ENCODE data around the gene BAK1. TPM values are rescaled to one million over a fixed set of nuclear protein-coding genes. Genes with fewer than 3 reads are reported as not detected.
A peak's percentile ranks its signal among the peaks of the same experiment; 100 is the strongest.

The BAK1 gene
- total RNA-seq, 1 experiment from 2014 or later, result 45.8 TPM

DNA sequence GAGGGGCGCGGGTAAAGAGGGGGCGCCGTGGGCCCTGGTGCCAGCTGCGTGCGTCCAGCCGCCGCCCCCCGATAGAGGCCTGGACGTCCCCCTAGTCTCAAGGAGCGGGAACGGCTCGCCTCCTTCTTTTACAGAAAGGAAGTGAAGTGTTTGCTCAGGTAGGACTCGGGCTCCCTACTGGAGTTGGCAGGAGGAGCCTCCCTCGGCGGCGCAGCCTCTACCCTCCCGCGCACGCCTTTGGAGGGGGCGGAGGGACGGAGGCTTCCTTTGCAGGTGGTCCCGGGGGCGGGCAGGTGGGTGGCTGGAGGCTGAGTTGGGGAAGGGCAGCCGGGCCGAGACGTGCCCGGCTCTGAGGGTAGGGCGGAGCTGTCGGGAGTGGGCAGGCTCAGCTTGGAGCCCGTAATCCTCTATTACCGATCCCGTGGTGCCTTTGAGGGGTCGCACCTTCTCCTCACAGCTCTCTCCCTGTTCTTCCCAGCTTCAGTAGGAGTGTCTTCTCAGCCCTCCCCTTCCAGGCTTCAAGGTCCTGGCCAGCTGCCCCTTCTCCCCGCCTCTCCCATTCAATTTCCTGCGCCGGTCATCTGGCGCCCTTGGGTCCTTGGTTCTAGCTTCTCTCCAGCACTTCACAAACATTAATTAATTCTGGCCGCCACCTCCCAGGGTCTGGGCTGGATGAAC lies 41.8 kb upstream of the BAK1 start:
- CTCF ChIA-PET, result interaction anchor here (0.7 to 4.1 kb wide), 8 partner anchors 11 to 50 kb away, joined by 3 to 26 read pairs (median 6); no protein-coding TSS in a partner anchor
- TF ChIP-seq CTCF (IDR thresholded peaks at IDR 0.05; ENCODE audit: unreplicated experiment), result no peak
- BruUV-seq (replicated peaks), result no TSS peak
- Mint-ChIP-seq H3K27me3 (ENCODE audit: insufficient read depth, unreplicated experiment) (no peaks in the 10 kb centered on the region), H3K4me1 (ENCODE audit: insufficient read depth, unreplicated experiment) (peaks cover 42% of the 10 kb centered on the region), H3K9me3 (ENCODE audit: unreplicated experiment) (no peaks in the 10 kb centered on the region), H3K36me3 (ENCODE audit: insufficient read depth, unreplicated experiment) (peaks cover 20% of the 10 kb centered on the region), H3K4me3 (ENCODE audit: unreplicated experiment) (peak overlapping the region; percentile 86), H3K27ac (ENCODE audit: low read depth, unreplicated experiment) (peak overlapping the region; percentile 43)
- POLR2A ChIA-PET, result interaction anchor here (0.8 to 5.6 kb wide), 26 partner anchors 7 to 1079 kb away, joined by 3 to 51 read pairs (median 5); partner anchors contain the start of genes BAK1, KIFC1, UQCC2 and ZBTB9
- intact Hi-C loops (cut with micrococcal nuclease), result loop anchor here (2.0 kb wide), 1 partner anchor 51 kb away; no protein-coding TSS in a partner anchor
- DNase-seq (ENCODE audit: unreplicated experiment), result peak; percentile 55

DNA sequence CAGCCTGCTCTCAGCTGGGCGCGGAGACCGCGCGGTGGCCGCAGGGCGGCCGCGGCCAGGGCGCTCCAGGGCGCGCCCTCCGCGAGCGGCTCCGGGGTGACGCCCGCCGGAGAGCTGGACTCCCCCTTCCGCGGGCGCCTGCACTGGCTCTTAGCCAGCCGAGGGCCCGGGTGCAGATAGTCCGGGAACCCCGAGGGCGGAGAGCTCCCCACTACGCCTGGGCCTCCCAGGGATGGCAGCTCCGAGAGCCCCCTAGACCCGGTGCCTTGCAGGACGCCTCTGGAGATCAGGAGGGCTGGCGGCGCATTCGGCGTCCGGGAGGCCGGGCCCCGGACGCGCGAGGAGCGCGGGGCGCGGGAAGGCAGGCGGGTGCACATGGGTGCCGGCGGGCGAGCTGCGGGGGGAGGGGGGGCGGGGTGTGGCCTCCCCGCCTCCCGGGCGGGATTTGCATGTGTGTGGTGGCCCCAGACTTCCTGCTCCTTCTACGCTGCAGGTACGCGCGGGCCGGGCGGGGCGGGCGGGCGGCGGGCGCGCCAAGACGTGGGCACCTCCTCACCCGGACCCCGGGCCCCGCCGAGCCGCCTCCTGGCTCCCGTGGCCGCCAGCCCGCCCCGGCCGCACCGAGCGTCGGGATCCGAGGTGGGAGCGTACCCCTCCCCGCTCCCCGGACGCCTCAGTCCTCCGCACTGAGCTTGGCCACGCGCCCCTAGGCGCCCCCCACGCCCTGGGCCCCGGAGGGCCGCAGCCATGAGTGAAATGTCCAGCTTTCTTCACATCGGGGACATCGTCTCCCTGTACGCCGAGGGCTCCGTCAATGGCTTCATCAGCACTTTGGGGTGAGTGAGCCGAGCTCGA lies 41.0 kb upstream of the BAK1 start, which contains the start of gene ITPR3:
ITPR3 (plus strand) TSS at position 467 of the 855 bp plus-strand sequence; CDS start at position 748, 281 bp downstream.
- intact Hi-C loops (cut with micrococcal nuclease), result loop anchor here (1.0 kb wide), 1 partner anchor 31 kb away; no protein-coding TSS in a partner anchor
- peak; percentile 81 for DNase-seq (ENCODE audit: unreplicated experiment)
- Mint-ChIP-seq H3K9me3 (ENCODE audit: unreplicated experiment) (no peaks in the 10 kb centered on the region), H3K4me1 (ENCODE audit: insufficient read depth, unreplicated experiment) (peaks cover 42% of the 10 kb centered on the region), H3K4me3 (ENCODE audit: unreplicated experiment) (peak within 1 kb of the TSS; percentile 86), H3K36me3 (ENCODE audit: insufficient read depth, unreplicated experiment) (peaks cover 17% of the 10 kb centered on the region), H3K27me3 (ENCODE audit: insufficient read depth, unreplicated experiment) (no peaks in the 10 kb centered on the region), H3K27ac (ENCODE audit: low read depth, unreplicated experiment) (peak within 1 kb of the TSS; percentile 95)
- TF ChIP-seq CTCF (IDR thresholded peaks at IDR 0.05; ENCODE audit: unreplicated experiment), result no peak
- CTCF ChIA-PET, result interaction anchor here (0.6 to 4.1 kb wide), 12 partner anchors 11 to 1626 kb away, joined by 3 to 26 read pairs (median 4); no protein-coding TSS in a partner anchor
- no TSS peak for BruUV-seq (replicated peaks)
- POLR2A ChIA-PET, result interaction anchor here (0.8 to 5.6 kb wide), 24 partner anchors 8 to 1080 kb away, joined by 3 to 51 read pairs (median 5); partner anchors contain the start of genes BAK1, IP6K3, UQCC2 and ZBTB9

- DNase-seq (ENCODE audit: unreplicated experiment), result peak; percentile 84
- Mint-ChIP-seq H3K36me3 (ENCODE audit: insufficient read depth, unreplicated experiment) (peaks cover 17% of the 10 kb centered on the region), H3K27me3 (ENCODE audit: insufficient read depth, unreplicated experiment) (no peaks in the 10 kb centered on the region), H3K27ac (ENCODE audit: low read depth, unreplicated experiment) (peak overlapping the region; percentile 95), H3K4me3 (ENCODE audit: unreplicated experiment) (peak overlapping the region; percentile 86), H3K4me1 (ENCODE audit: insufficient read depth, unreplicated experiment) (peaks cover 42% of the 10 kb centered on the region), H3K9me3 (ENCODE audit: unreplicated experiment) (no peaks in the 10 kb centered on the region)
- no TSS peak for BruUV-seq (replicated peaks)
- no peak for TF ChIP-seq CTCF (IDR thresholded peaks at IDR 0.05; ENCODE audit: unreplicated experiment)
- ChIA-PET POLR2A (interaction anchor here (0.7 to 5.6 kb wide), 19 partner anchors 9 to 246 kb away, joined by 3 to 51 read pairs (median 5); partner anchors contain the start of genes BAK1, IP6K3 and ZBTB9), CTCF (interaction anchor here (0.8 to 4.1 kb wide), 5 partner anchors 9 to 75 kb away, joined by 3 to 26 read pairs (median 3); no protein-coding TSS in a partner anchor)
- intact Hi-C loops (cut with micrococcal nuclease), result loop anchor here (1.0 kb wide), 1 partner anchor 30 kb away; no protein-coding TSS in a partner anchor
These were observed 40.2 kb upstream of the BAK1 start for GRCh38 chr6:33620158-33620855.
